ENCODE measurements around the gene KLHL42. TPM values are rescaled to one million over a fixed set of nuclear protein-coding genes. Genes with fewer than 3 reads are reported as not detected.

The KLHL42 gene
- total and polyA plus RNA-seq, 9 of the 15 experiments (the other 6 are each of a cell fraction or from before 2014, with no cell fraction given) = 1.5 to 11.8 (median 9.6) TPM

DNA sequence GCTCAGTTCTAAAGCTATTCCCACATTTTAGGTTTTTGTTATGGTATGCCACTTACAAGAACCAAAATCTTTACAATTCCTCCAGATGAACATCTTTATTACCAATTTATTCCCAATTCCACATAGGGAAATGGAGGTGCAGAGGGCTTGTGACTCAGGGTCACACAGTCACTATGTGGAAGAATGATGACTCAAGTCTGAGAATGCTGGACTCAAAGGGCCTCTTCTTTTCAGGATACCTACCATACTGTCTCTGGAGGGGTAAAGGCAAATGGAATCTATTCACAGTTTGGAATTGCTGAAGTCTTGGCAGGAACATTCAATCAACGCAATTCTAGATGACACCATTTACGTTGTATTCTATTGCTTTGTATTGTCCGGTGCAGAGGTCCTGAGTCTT, 48.2 kb downstream of the KLHL42 start (continued):
- TF ChIP-seq ATF3 (IDR thresholded peaks at IDR 0.05) (0 out of 2 replicates have a peak, but pooled peaks have one; percentile 8), ATF3 (CRISPR knock-in tag; conservative IDR thresholded peaks at IDR 0.05) (no peak), FOXO4 (CRISPR knock-in tag; IDR thresholded peaks at IDR 0.05) (no peak), ZNF778 (CRISPR knock-in tag; IDR thresholded peaks at IDR 0.05) (no peak)

- WGBS (ENCODE audit: insufficient coverage, low coverage, missing lambda C conversion rate) = 25% methylated on average over 2 of the region's 2 CpGs
- intact Hi-C loops (cut with micrococcal nuclease) (no loop called here), in situ Hi-C loops (cut with MboI) (no loop called here)
- DNase-seq (ENCODE audit: extremely low read depth in 1 of 4, low spot score in 3 of 4) (no peak), ATAC-seq (no peak), FAIRE-seq (no peak)
- POLR2A ChIA-PET = interaction anchor here (0.7 kb wide), 1 partner anchor 26 kb away, joined by 5 read pairs; no protein-coding TSS in a partner anchor
- Histone ChIP-seq H4K20me1 (replicated peaks; ENCODE audit: control insufficient read depth, insufficient read depth, low read length) (no peaks in the 10 kb centered on the region), H3K27ac (ENCODE audit: extremely low read depth, low read depth, low read length) (no peak overlapping the region), H3K79me2 (ENCODE audit: control insufficient read depth, insufficient read depth, low read length) (no peaks in the 10 kb centered on the region), H3K4me3 (no peak overlapping the region), H3K9me3 (replicated peaks; ENCODE audit: control insufficient read depth, insufficient read depth, low read depth, low read length) (no peaks in the 10 kb centered on the region), H3K4me2 (ENCODE audit: insufficient read depth, low read length) (no peak overlapping the region), H3K9me1 (ENCODE audit: control insufficient read depth, insufficient read depth, low read length) (no peaks in the 10 kb centered on the region), H3K27me3 (ENCODE audit: control insufficient read depth in 2 of 2, insufficient read depth in 2 of 2, low read length in 2 of 2) (no peaks in the 10 kb centered on the region), H3K9ac (ENCODE audit: insufficient read depth in 1 of 2, low read depth in 2 of 2, low read length in 2 of 2) (no peak overlapping the region), H3K36me3 (ENCODE audit: control insufficient read depth, insufficient read depth, low read length) (no peaks in the 10 kb centered on the region), H2AFZ (ENCODE audit: low read depth, low read length) (peak overlapping the region; percentile 3; the same call in 1 of the 2 replicates), H3K4me1 (replicated peaks in 1 of 2; ENCODE audit: control insufficient read depth in 2 of 2, insufficient read depth in 2 of 2, low read length in 2 of 2) (peaks cover 6 to 11% of the 10 kb centered on the region in 2 experiments; a peak in 3 of 5 replicates)
- CTCF ChIA-PET (ENCODE audit: low intra/inter-chr PET ratio) = no interaction called here
- BruUV-seq (replicated peaks) = no TSS peak
- TF ChIP-seq TCF3 (CRISPR knock-in tag; IDR thresholded peaks at IDR 0.05) = no peak
- TF ChIP-seq ZNF79 (CRISPR knock-in tag; IDR thresholded peaks at IDR 0.05; ENCODE audit: low read depth) = no peak
- TF ChIP-seq NR3C1 (CRISPR knock-in tag; IDR thresholded peaks at IDR 0.05) = no peak
- no peak for TF ChIP-seq TGIF2 (CRISPR knock-in tag; IDR thresholded peaks at IDR 0.05)
- no peak for TF ChIP-seq LEF1 (IDR thresholded peaks at IDR 0.05)
- no peak for TF ChIP-seq ZNF764 (CRISPR knock-in tag; IDR thresholded peaks at IDR 0.05; ENCODE audit: low read depth)
- no peak for TF ChIP-seq HDAC1 (IDR thresholded peaks at IDR 0.05)
- no peak for TF ChIP-seq ARID3A (IDR thresholded peaks at IDR 0.05; ENCODE audit: borderline replicate concordance, low read depth, low read length)
- TF ChIP-seq, protein P1, sequence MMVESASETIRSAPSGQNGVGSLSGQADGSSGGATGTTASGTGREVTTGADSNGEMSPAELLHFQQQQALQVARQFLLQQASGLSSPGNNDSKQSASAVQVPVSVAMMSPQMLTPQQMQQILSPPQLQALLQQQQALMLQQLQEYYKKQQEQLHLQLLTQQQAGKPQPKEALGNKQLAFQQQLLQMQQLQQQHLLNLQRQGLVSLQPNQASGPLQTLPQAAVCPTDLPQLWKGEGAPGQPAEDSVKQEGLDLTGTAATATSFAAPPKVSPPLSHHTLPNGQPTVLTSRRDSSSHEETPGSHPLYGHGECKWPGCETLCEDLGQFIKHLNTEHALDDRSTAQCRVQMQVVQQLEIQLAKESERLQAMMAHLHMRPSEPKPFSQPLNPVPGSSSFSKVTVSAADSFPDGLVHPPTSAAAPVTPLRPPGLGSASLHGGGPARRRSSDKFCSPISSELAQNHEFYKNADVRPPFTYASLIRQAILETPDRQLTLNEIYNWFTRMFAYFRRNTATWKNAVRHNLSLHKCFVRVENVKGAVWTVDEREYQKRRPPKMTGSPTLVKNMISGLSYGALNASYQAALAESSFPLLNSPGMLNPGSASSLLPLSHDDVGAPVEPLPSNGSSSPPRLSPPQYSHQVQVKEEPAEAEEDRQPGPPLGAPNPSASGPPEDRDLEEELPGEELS (CRISPR knock-in tag; IDR thresholded peaks at IDR 0.05; ENCODE audit: borderline replicate concordance) = no peak
These were observed 58.6 kb downstream of the KLHL42 start for GRCh38 chr12:27838543-27839185.

Data from K562 (cell line).